ENCODE results near the gene MVD.
"Not testable (repeated sequence)": the region's sequence is repeated elsewhere in the genome, so short reads cannot be mapped to it uniquely, and the experiment has no call there.

DNA sequence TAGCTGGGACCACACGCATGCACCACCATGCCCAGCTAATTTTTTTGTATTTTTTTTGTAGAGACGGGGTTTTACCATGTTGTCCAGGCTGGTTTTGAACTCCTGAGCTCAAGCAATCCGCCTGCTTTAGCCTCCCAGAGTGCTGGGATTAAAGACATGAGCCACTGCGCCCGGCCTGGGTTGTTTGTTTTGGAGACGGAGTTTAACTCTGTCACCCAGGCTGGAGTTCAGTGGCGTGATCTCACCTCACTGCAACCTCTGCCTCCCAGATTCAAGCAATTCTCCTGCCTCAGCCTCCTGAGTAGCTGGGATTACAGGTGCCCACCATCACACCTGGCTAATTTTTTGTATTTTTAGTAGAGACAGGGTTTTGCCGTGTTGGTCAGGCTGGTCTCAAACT lies 53.5 kb downstream of the MVD start:
- not testable (repeated sequence) for TF ChIP-seq CTCF (IDR thresholded peaks at IDR 0.05); ZFX (IDR thresholded peaks at IDR 0.05; ENCODE audit: borderline replicate concordance)
